Ovary (tissue), 9 donors: Measurements from ENCODE around the gene IQCC. TPM values are rescaled to one million over a fixed set of nuclear protein-coding genes. Genes with fewer than 3 reads are reported as not detected.

Source experiments
- DNase-seq, 5 donors: peaks; one replicate each; pipeline ENCODE4 v3.0.0-alpha.2; 2019 to 2020
- H3K27ac ChIP-seq, 2 donors: fragments of 200-600 bp; one replicate each; pipeline versions ENCODE4 v1.5.1 to v1.8.0; 2019 to 2022
- H3K27me3 ChIP-seq: fragments of 200-600 bp; one replicate; pipeline ENCODE4 v1.8.0; 2022
- H3K36me3 ChIP-seq: fragments of 200-600 bp; sonication (generic); one replicate; pipeline ENCODE4 v1.5.1; 2019
- H3K4me1 ChIP-seq: one replicate; pipeline ENCODE4 v1.8.1; 2013; ENCODE audit warnings: mild to moderate bottlenecking, moderate library complexity; ENCODE audit not compliant: insufficient read depth
- H3K4me3 ChIP-seq: fragments of 200-600 bp; sonication (generic); one replicate; pipeline ENCODE4 v1.5.1; 2017
- H3K9me3 ChIP-seq, 2 donors: fragments of 200-600 bp in 1 of 2; sonication (generic) in 1 of 2; one replicate each; pipeline versions ENCODE4 v1.5.1 to v1.8.1; 2013 to 2019; ENCODE audit warnings: mild to moderate bottlenecking in 1 of 2, moderate library complexity in 1 of 2
- EP300 ChIP-seq: sonication (generic); formaldehyde crosslinking; IDR thresholded peaks from one replicate; pipeline ENCODE4 v1.6.1; 2017; ENCODE audit warnings: antibody characterized with exemption
- POLR2A ChIP-seq: fragments of 450-650 bp; IDR thresholded peaks from one replicate; pipeline ENCODE4 v1.6.1; 2017; ENCODE audit warnings: antibody characterized with exemption, mild to moderate bottlenecking, moderate library complexity
- WGBS, 3 donors: extraction: QIAGEN DNeasy Blood & Tissue Kit in 1 of 3; methylation state at CpG; one replicate each; pipeline versions ENCODE4 v1.1.5 to v1.1.7; 2013 to 2017; 5-methylcytosine and 5-hydroxymethylcytosine counted together
- intact Hi-C, 4 donors: fragments of 100-400 bp; cut with DNase I; formaldehyde crosslinking; loops; one replicate each; pipeline versions ENCODE4 v1.11.0 to v1.15.1; 2022 to 2023
- polyA plus RNA-seq, 2 donors: library from polyadenylated mRNA; stranded (reverse); fragments of 200-250 nt in 1 of 2; fragments of 350-450 nt in 1 of 2; fragmentation: Illumina TruSeq in 1 of 2; extraction: RNeasy Lipid Tissue Mini Kit (QIAGEN cat#74804) in 1 of 2; gene quantifications; one replicate each; pipeline ENCODE4 v1.2.3, GENCODE V29; 2013 to 2014
- total RNA-seq, 7 donors: library from RNA; depleted of rRNA in 2 of 7; stranded (reverse); fragments of >200 nt in 2 of 7; fragmentation: NEBNext Ultra II Directional in 3 of 7; extraction: Animal tissue kit (Norgen Biotek cat#: 25700) in 3 of 7; gene quantifications; one replicate each; pipeline versions ENCODE4 v1.1.0 to v1.2.4, GENCODE V29; 2016 to 2023
- TF ChIP-seq, protein P1 (sequence below), 3 donors: fragments of 450-650 bp in 2 of 3; fragments of 200-600 bp in 1 of 3; IDR thresholded peaks; one replicate each; pipeline versions ENCODE4 v1.5.1 to v1.8.0; 2016 to 2022; ENCODE audit warnings: antibody characterized with exemption in 3 of 3, mild to moderate bottlenecking in 1 of 3
- donor health status: DM: no; HTN: no; CAD: no; lungs with moderate emphysema.
- donor health status: DM: no; HTN: no; CAD: no.
- donor health status: Bipolar disorder and iron deficiency.
- donor health status: DM: yes; HTN: yes; CAD: no.
- donor health status: DM: no; HTN: no; CAD: no.
- donor health status: DM: yes; HTN: yes; CAD: no.

The IQCC gene
- total and polyA plus RNA-seq, 9 donors: 2.3 to 4.7 (median 2.6) TPM

DNA sequence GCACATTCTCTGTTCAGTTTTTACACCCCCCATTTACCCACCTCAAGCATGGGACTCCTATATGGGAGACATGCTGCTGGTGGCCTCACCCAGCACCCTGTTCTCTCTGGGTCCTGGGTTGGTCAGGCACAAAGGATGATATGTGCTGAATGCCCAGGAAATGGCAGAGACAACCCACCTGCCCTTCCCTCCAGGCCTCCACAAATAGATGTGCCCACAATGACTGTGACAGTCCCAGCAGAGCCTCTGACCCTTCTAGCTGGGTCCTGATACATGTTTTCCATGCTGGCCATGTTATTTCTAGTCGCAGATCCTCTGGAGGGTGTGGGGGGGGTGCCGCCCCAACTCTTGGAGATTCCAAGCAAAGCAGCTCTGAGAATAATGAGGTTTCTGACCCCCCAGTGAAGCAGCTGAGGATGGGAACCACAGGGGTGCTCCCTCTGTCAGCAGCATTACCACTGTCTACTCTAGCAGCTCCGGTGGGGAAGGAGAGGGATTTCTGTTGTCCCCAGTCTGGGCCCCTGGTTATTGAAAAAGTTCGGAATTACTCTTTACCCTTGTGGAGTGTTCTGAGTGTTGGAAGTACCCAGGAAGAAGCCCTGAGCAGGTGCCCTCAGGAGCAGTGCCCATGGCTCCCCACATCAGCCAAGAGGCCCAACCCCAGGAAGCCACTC is 6.3 kb upstream of the IQCC start:
- Histone ChIP-seq H3K27me3 (no peaks in the 10 kb centered on the region), H3K27ac (peak overlapping the region in 1 of 2 donors; percentile 72), H3K36me3 (no peaks in the 10 kb centered on the region), H3K9me3 (no peaks in the 10 kb centered on the region), H3K4me1 (peaks cover 12% of the 10 kb centered on the region), H3K4me3 (no peak overlapping the region)
- intact Hi-C loops: no loop called here
- WGBS, 3 donors: 47 to 58% (median 53%) methylated on average over 4 of the region's 4 CpGs
- DNase-seq: no peak
- TF ChIP-seq EP300: no peak
- TF ChIP-seq, protein P1, sequence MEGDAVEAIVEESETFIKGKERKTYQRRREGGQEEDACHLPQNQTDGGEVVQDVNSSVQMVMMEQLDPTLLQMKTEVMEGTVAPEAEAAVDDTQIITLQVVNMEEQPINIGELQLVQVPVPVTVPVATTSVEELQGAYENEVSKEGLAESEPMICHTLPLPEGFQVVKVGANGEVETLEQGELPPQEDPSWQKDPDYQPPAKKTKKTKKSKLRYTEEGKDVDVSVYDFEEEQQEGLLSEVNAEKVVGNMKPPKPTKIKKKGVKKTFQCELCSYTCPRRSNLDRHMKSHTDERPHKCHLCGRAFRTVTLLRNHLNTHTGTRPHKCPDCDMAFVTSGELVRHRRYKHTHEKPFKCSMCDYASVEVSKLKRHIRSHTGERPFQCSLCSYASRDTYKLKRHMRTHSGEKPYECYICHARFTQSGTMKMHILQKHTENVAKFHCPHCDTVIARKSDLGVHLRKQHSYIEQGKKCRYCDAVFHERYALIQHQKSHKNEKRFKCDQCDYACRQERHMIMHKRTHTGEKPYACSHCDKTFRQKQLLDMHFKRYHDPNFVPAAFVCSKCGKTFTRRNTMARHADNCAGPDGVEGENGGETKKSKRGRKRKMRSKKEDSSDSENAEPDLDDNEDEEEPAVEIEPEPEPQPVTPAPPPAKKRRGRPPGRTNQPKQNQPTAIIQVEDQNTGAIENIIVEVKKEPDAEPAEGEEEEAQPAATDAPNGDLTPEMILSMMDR (IDR thresholded peaks at IDR 0.05): no peak
- no peak for TF ChIP-seq POLR2A

DNA sequence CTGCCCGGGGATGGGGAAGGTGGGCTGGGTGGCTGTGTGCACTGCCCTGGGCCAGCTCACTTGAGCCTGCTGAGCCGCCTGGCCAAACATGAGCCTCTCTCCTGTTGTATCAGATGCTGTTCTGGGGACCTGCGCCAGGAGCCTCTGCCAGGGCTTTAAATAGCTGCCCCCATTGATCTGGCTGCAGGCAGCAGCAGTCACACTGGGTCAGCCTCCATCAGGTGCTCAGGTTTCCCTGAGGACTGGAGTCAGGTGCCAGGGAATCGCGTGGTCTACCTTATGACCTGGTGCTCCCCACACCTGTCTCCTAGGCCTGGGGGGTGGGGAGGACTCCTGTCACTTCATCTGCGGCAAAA is 5.8 kb upstream of the IQCC start:
- Histone ChIP-seq H3K4me1 (peaks cover 12% of the 10 kb centered on the region), H3K4me3 (no peak overlapping the region), H3K27ac (peak overlapping the region; percentile 59 to 72), H3K36me3 (no peaks in the 10 kb centered on the region), H3K9me3 (no peaks in the 10 kb centered on the region), H3K27me3 (no peaks in the 10 kb centered on the region)
- TF ChIP-seq POLR2A: no peak
- DNase-seq: peak in 4 of 5 donors; percentile 38 to 68 (median 58)
- WGBS, 3 donors: 12 to 19% (median 13%) methylated on average over 3 to 6 of the region's 6 CpGs
- intact Hi-C loops: no loop called here

- WGBS, 3 donors: 0% methylated on average over 33 to 34 of the region's 34 CpGs
- intact Hi-C loops: no loop called here
- TF ChIP-seq POLR2A: peak; percentile 22
- no peak for TF ChIP-seq EP300
- H3K4me1 ChIP-seq: peaks cover 12% of the 10 kb centered on the region
- no peaks in the 10 kb centered on the region for H3K36me3 ChIP-seq
- peak; percentile 67 to 85 (median 79) for DNase-seq
- H3K27ac ChIP-seq: peak within 1 kb of the TSS; percentile 59 to 72
- no peaks in the 10 kb centered on the region for H3K27me3 ChIP-seq
- no peaks in the 10 kb centered on the region for H3K9me3 ChIP-seq
- H3K4me3 ChIP-seq: peak within 1 kb of the TSS; percentile 48
Observed at GRCh38 chr1:32200226-32201010, 5.1 kb upstream of the IQCC start, which contains the start of gene CCDC28B. TSS of gene CCDC28B (plus strand) at chr1:32200595. CDS start at chr1:32201936, 1,341 bp downstream.

DNA sequence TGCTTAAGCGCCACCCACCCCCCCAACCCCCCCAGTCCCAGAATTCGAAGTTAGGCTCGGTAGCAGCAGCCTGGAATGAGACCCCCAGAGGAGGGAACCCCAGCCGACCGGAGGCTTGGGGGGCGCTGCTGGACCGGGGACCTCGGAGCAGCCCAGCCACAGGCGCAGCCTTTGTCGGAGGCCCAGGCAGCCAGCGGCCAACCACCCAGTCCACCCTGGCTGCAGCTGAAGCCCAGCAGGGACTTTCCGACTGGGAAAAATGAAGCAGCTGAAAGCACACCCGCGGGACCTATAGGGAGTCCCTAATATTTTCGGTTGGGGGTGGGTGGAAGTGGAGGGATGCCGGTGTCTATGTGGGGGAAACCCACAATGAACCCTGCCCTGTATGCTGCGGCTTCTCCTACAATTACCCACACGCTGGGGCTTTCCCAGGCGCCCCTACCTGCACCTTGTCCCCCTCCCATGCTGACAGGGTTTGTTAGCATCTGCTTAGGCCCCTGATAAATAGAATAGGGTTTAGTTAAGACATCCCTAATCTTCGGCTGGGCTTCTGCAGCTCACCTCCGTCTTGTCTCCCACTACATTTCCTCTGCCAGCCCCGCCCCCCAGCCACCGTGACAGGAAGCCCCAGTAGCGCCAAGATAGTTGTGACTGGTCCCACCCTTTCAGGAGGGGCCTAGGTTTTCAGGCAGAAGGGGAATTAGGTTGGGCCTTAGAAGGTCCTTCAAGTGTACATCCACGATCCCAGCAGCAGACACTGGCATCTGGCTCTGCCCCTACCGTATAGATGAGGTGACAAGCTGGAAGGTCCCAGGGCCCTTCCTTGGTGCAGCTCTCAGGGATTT is 4.2 kb upstream of the IQCC start:
- H3K4me1 ChIP-seq: peaks cover 17% of the 10 kb centered on the region
- TF ChIP-seq EP300 (no peak), POLR2A (no peak)
- TF ChIP-seq, protein P1 (IDR thresholded peaks at IDR 0.05): no peak
- peak; percentile 63 to 79 (median 72) for DNase-seq
- H3K9me3 ChIP-seq: no peaks in the 10 kb centered on the region
- H3K27me3 ChIP-seq: no peaks in the 10 kb centered on the region
- WGBS, 3 donors: 2 to 5% (median 3%) methylated on average over 22 to 26 of the region's 26 CpGs
- H3K27ac ChIP-seq: peak overlapping the region; percentile 59 to 72
- intact Hi-C loops: no loop called here
- H3K36me3 ChIP-seq: no peaks in the 10 kb centered on the region
- H3K4me3 ChIP-seq: peak overlapping the region; percentile 48

DNA sequence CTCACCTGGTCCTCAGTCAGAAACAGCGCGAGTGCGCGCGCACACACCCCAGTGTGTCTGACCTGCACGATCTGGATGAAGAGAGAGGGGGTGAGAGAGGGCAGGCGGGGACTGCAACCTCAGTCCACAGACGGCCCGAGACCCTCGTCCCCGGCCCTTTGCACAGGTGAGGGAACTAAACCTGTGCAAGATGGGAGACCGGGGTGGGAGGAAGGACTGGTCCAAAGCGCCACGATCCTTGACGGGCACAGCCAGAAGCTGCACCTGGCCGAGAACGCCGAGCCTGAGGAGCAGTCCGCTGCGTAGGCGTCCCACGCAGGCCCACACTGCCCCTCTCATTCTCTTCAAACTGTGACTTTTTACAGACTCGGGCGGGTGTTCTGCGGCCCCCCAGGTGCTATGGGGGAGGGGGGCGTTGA is 519 bp upstream of the IQCC start:
- Histone ChIP-seq H3K4me1 (peaks cover 12% of the 10 kb centered on the region), H3K9me3 (no peaks in the 10 kb centered on the region), H3K36me3 (no peaks in the 10 kb centered on the region), H3K27ac (peak overlapping the region in 1 of 2 donors; percentile 22), H3K27me3 (no peaks in the 10 kb centered on the region), H3K4me3 (peak overlapping the region; percentile 61)
- no peak for DNase-seq
- WGBS, 3 donors: 15 to 17% (median 15%) methylated on average over 26 of the region's 26 CpGs
- TF ChIP-seq, protein P1 (IDR thresholded peaks at IDR 0.05): no peak
- TF ChIP-seq EP300 (no peak), POLR2A (no peak)
- intact Hi-C loops: no loop called here
